Neural cell (in vitro differentiated cells): ENCODE measurements around the gene C10orf90. TPM values are rescaled to one million over a fixed set of nuclear protein-coding genes. Genes with fewer than 3 reads are reported as not detected.

ENCODE experiments used
- H2AFZ ChIP-seq: fragments of 200-600, 300-800 bp; sonication (generic), shearing (Covaris generic); 2 replicates; pipeline ENCODE4 v1.6.0; 2014; ENCODE audit warnings: low read depth, mild to moderate bottlenecking, antibody characterized with exemption, low read length, moderate library complexity
- H3F3A ChIP-seq: fragments of 200-600 bp; shearing (Covaris generic); 2 replicates; pipeline ENCODE4 v1.6.1; 2016; ENCODE audit warnings: mild to moderate bottlenecking, moderate library complexity, mixed read lengths, antibody characterized with exemption, low read length; ENCODE audit not compliant: insufficient read depth, poor library complexity, severe bottlenecking
- H3K27ac ChIP-seq: fragments of 200-600, 300-800 bp; sonication (generic), shearing (Covaris generic); 2 replicates; pipeline ENCODE4 v1.5.1; 2014; ENCODE audit warnings: mild to moderate bottlenecking, low read length, moderate library complexity
- H3K27me3 ChIP-seq: fragments of 300-800, 200-600 bp; sonication (generic), shearing (Covaris generic); 2 replicates; pipeline ENCODE4 v1.6.0; 2014; ENCODE audit warnings: mild to moderate bottlenecking, low read depth, low read length, moderate library complexity; ENCODE audit not compliant: insufficient read depth
- H3K36me3 ChIP-seq: fragments of 300-800, 200-600 bp; sonication (generic), shearing (Covaris generic); 2 replicates; pipeline ENCODE4 v1.5.1; 2014; ENCODE audit warnings: mild to moderate bottlenecking, antibody characterized with exemption, low read length, moderate library complexity; ENCODE audit not compliant: insufficient read depth
- H3K4me2 ChIP-seq: fragments of 300-800, 200-600 bp; sonication (generic), shearing (Covaris generic); 2 replicates; pipeline ENCODE4 v1.6.0; 2014; ENCODE audit warnings: mild to moderate bottlenecking, low read length
- H3K4me3 ChIP-seq: fragments of 300-800, 200-600 bp; sonication (generic), shearing (Covaris generic); 2 replicates; pipeline ENCODE4 v1.5.1; 2014; ENCODE audit warnings: mild to moderate bottlenecking, low read length, moderate library complexity
- H3K79me2 ChIP-seq: fragments of 200-600 bp; shearing (Covaris generic); replicated peaks from 2 replicates; pipeline ENCODE4 v1.6.0; 2014; ENCODE audit warnings: mild to moderate bottlenecking, low read length, moderate library complexity; ENCODE audit not compliant: insufficient read depth
- H3K9ac ChIP-seq: fragments of 300-800, 200-600 bp; sonication (generic), shearing (Covaris generic); 2 replicates; pipeline ENCODE4 v1.6.1; 2016; ENCODE audit warnings: mild to moderate bottlenecking, low read length, mixed read lengths
- H3K9me2 ChIP-seq: fragments of 200-600 bp; shearing (Covaris generic); 2 replicates; pipeline ENCODE4 v1.6.1; 2016; ENCODE audit warnings: mild to moderate bottlenecking, low read length, mixed read lengths; ENCODE audit not compliant: insufficient read depth
- H3K9me3 ChIP-seq: fragments of 200-600, 300-800 bp; sonication (generic), shearing (Covaris generic); 2 replicates; pipeline ENCODE4 v1.6.1; 2016; ENCODE audit warnings: mild to moderate bottlenecking, mixed run types, low read length, moderate library complexity, mixed read lengths
- H4K20me1 ChIP-seq: fragments of 200-600 bp; shearing (Covaris generic); 2 replicates; pipeline ENCODE4 v1.6.1; 2016; ENCODE audit warnings: mild to moderate bottlenecking, mixed run types; ENCODE audit not compliant: insufficient read depth
- EP300 ChIP-seq: fragments of 450-650 bp; conservative IDR thresholded peaks from 2 replicates; pipeline ENCODE4 v1.6.1; 2014; ENCODE audit warnings: antibody characterized with exemption, mild to moderate bottlenecking, moderate library complexity; ENCODE audit not compliant: poor library complexity, severe bottlenecking
- EZH2 ChIP-seq: fragments of 200-600, 300-800 bp; shearing (Covaris generic), sonication (generic); IDR thresholded peaks from 2 replicates; pipeline ENCODE4 v1.6.1; 2014; ENCODE audit warnings: antibody characterized with exemption, low read length, borderline replicate concordance, mild to moderate bottlenecking; ENCODE audit not compliant: insufficient read depth, poor library complexity, severe bottlenecking
- MXI1 ChIP-seq: fragments of 450-650 bp; conservative IDR thresholded peaks from 2 replicates; pipeline ENCODE4 v1.6.1; 2014; ENCODE audit warnings: antibody characterized with exemption, mild to moderate bottlenecking; ENCODE audit not compliant: poor library complexity, severe bottlenecking
- POLR2AphosphoS5 ChIP-seq: IDR thresholded peaks from 2 replicates; pipeline ENCODE4 v1.6.1; 2012
- RAD21 ChIP-seq: fragments of 450-650 bp; conservative IDR thresholded peaks from 2 replicates; pipeline ENCODE4 v1.6.1; 2014; ENCODE audit warnings: antibody characterized with exemption, mild to moderate bottlenecking, moderate library complexity
- SMC3 ChIP-seq: fragments of 450-650 bp; conservative IDR thresholded peaks from 2 replicates; pipeline ENCODE4 v1.6.1; 2014; ENCODE audit warnings: antibody characterized with exemption, mild to moderate bottlenecking, moderate library complexity; ENCODE audit not compliant: poor library complexity
- TAF1 ChIP-seq: IDR thresholded peaks from 2 replicates; pipeline ENCODE4 v1.6.1; 2012; ENCODE audit warnings: low read depth
- polyA plus RNA-seq: library from polyadenylated mRNA; depleted of rRNA; stranded (reverse); fragments of >200 nt; gene quantifications from 2 replicates; pipeline ENCODE4 v1.2.3, GENCODE V29; 2014
- TF ChIP-seq, protein P1 (sequence below): IDR thresholded peaks from 2 replicates; pipeline ENCODE4 v1.6.1; 2012; ENCODE audit warnings: borderline replicate concordance
- TF ChIP-seq, protein P2 (sequence below): fragments of 450-650 bp; IDR thresholded peaks from 2 replicates; pipeline ENCODE4 v1.5.1; 2014; ENCODE audit warnings: antibody characterized with exemption, mild to moderate bottlenecking, moderate library complexity; ENCODE audit not compliant: poor library complexity, severe bottlenecking

C10orf90 gene
- polyA plus RNA-seq, 1 donor from 2014 or later = not detected

DNA sequence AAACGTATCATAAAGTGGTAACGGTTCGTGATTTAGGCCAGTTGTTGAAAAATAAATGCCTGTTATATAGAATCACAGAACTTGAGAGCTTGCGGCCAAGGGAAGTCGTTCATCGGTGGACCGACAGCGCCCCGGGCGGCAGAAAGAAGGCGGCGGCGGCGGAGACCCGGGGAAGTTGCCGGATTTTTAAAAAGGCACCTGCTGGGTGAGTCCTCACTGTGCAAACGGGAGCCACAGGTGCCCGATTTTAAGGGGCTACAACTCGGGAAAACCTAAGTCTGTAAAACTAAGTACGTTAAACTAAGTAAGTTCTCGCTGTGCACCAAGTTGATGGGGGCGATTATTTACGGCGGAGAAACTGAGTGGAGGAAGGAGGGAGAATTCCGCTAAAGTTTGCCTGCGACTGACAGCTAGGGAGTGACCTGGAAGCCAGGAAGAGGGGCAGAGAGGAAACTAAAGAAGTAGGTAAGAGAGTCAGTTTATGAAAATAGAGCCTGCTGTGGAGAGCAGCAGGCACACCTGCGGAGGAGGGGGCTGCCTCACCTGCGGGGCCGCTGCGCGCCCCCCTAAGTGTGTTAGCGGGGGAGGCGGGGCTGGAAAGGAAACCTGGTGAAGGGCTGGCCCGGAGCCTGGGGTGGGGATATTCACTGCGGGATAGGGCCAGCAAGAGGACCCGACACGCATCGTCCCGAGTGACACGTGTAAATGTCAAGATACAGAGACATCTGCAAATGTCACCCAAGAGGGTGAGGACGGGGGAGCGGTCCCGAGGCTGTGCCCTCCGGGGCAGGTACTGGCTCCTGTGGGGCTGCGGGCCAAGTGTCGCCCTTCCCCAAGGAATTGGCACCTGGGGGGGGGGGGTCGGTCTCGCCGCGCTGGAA lies 283.2 kb downstream of the C10orf90 start:
- H4K20me1 ChIP-seq = no peaks in the 10 kb centered on the region
- no peaks in the 10 kb centered on the region for H3K9me2 ChIP-seq
- TF ChIP-seq EZH2 (no peak), SMC3 (peak; percentile 84), RAD21 (peak; percentile 89), TAF1 (no peak)
- TF ChIP-seq, protein P1, sequence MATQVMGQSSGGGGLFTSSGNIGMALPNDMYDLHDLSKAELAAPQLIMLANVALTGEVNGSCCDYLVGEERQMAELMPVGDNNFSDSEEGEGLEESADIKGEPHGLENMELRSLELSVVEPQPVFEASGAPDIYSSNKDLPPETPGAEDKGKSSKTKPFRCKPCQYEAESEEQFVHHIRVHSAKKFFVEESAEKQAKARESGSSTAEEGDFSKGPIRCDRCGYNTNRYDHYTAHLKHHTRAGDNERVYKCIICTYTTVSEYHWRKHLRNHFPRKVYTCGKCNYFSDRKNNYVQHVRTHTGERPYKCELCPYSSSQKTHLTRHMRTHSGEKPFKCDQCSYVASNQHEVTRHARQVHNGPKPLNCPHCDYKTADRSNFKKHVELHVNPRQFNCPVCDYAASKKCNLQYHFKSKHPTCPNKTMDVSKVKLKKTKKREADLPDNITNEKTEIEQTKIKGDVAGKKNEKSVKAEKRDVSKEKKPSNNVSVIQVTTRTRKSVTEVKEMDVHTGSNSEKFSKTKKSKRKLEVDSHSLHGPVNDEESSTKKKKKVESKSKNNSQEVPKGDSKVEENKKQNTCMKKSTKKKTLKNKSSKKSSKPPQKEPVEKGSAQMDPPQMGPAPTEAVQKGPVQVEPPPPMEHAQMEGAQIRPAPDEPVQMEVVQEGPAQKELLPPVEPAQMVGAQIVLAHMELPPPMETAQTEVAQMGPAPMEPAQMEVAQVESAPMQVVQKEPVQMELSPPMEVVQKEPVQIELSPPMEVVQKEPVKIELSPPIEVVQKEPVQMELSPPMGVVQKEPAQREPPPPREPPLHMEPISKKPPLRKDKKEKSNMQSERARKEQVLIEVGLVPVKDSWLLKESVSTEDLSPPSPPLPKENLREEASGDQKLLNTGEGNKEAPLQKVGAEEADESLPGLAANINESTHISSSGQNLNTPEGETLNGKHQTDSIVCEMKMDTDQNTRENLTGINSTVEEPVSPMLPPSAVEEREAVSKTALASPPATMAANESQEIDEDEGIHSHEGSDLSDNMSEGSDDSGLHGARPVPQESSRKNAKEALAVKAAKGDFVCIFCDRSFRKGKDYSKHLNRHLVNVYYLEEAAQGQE = no peak
- TF ChIP-seq, protein P2, sequence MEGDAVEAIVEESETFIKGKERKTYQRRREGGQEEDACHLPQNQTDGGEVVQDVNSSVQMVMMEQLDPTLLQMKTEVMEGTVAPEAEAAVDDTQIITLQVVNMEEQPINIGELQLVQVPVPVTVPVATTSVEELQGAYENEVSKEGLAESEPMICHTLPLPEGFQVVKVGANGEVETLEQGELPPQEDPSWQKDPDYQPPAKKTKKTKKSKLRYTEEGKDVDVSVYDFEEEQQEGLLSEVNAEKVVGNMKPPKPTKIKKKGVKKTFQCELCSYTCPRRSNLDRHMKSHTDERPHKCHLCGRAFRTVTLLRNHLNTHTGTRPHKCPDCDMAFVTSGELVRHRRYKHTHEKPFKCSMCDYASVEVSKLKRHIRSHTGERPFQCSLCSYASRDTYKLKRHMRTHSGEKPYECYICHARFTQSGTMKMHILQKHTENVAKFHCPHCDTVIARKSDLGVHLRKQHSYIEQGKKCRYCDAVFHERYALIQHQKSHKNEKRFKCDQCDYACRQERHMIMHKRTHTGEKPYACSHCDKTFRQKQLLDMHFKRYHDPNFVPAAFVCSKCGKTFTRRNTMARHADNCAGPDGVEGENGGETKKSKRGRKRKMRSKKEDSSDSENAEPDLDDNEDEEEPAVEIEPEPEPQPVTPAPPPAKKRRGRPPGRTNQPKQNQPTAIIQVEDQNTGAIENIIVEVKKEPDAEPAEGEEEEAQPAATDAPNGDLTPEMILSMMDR = peak; percentile 88
- peak overlapping the region; percentile 45 for H3K9ac ChIP-seq
- H2AFZ ChIP-seq = no peak overlapping the region
- peaks cover 34% of the 10 kb centered on the region for H3K27me3 ChIP-seq
- no peaks in the 10 kb centered on the region for H3K79me2 ChIP-seq
- H3F3A ChIP-seq = no peaks in the 10 kb centered on the region
- H3K27ac ChIP-seq = no peak overlapping the region
- H3K4me2 ChIP-seq = peak overlapping the region; percentile 81
- H3K9me3 ChIP-seq = no peaks in the 10 kb centered on the region
- no peaks in the 10 kb centered on the region for H3K36me3 ChIP-seq
- peak overlapping the region; percentile 75 for H3K4me3 ChIP-seq

DNA sequence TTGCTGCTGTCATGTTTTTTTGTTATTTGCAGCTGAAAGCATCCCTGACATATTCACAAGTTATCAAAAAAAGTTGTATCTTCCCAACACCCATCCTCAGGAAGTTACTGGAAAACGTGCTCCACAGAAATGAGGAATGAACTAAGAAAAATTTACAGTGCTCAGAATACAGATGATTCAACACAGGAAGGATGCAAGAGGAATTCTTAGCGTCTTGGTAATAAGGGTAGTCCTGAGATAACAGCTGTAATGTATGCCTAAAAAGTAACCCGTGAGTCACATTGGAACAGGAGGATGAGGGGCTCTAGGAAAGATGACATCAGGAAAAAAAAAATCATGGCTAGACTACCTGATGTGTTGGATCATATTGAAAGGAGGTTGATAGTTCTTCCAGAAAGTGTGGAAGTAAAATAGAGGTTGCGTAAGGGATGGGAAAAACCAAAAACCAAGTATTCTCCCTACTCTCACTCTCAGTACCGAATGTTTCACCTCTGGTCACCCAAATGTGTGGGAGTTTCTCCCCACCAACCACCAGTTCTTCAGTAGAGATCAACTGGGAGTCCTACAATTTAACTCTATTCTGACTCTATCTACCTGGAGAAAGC lies 286.1 kb downstream of the C10orf90 start:
- H3K9me2 ChIP-seq = no peaks in the 10 kb centered on the region
- no peak overlapping the region for H3K4me2 ChIP-seq
- no peak for TF ChIP-seq RAD21
- no peak for TF ChIP-seq SMC3
- TF ChIP-seq, protein P2 = no peak
- TF ChIP-seq EP300 = no peak
- no peak for TF ChIP-seq MXI1
- no peak for TF ChIP-seq TAF1
- no peak for TF ChIP-seq POLR2AphosphoS5
- no peak for TF ChIP-seq EZH2
- TF ChIP-seq, protein P1 = no peak
- peaks cover 28% of the 10 kb centered on the region for H3K27me3 ChIP-seq
- H3K79me2 ChIP-seq = no peaks in the 10 kb centered on the region
- H3K27ac ChIP-seq = no peak overlapping the region
- no peaks in the 10 kb centered on the region for H4K20me1 ChIP-seq
- no peaks in the 10 kb centered on the region for H3K9me3 ChIP-seq
- no peak overlapping the region for H3K4me3 ChIP-seq
- no peak overlapping the region for H2AFZ ChIP-seq
- no peaks in the 10 kb centered on the region for H3K36me3 ChIP-seq
- no peaks in the 10 kb centered on the region for H3F3A ChIP-seq
- H3K9ac ChIP-seq = no peak overlapping the region
